CD4-positive, alpha-beta T cell treated with Interleukin-15 for 4 hours (primary cell): ENCODE data around the gene FOXO4.
"Not testable (repeated sequence)": the region's sequence is repeated elsewhere in the genome, so short reads cannot be mapped to it uniquely, and the experiment has no call there.

ENCODE experiments used
- DNase-seq: peaks from one replicate; pipeline ENCODE4 v3.0.0-alpha.2; 2020; ENCODE audit warnings: low spot score

Gene FOXO4

DNA sequence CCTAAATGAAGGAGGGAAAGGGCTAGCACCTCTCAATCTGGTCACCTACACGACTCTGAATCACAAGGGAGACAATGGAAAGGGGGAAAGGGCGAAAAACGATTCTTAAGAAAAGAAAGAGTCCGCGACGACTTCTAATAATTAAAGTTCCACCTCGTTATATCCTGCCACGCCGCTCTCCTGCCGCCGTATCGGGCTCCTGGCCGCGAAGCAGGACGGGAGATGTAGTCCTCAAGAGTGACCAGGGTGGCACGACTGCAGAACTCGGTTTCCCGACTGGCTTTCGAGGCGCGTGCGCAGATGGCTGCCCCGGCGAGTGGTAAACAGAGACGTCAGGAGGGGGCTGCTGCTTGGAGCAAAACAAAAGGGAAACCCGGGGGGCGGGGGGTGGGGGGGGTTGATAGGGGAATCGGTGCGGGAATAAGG lies at the start of gene FOXO4:
Gene FOXO4, plus strand, starts transcription at position 297 of the 426 bp plus-strand sequence. CDS start 678 bp downstream, outside the sequence.
- peak; percentile 89 for DNase-seq

- not testable (repeated sequence) for DNase-seq
Measured at GRCh38 chrX:71047891-71048290, 47.8 kb upstream of the FOXO4 start.

- no peak for DNase-seq
Measured at GRCh38 chrX:71052721-71053120, 42.9 kb upstream of the FOXO4 start.

GRCh38 chrX:71053217-71053621 lies 42.4 kb upstream of the FOXO4 start:
- no peak for DNase-seq

DNA sequence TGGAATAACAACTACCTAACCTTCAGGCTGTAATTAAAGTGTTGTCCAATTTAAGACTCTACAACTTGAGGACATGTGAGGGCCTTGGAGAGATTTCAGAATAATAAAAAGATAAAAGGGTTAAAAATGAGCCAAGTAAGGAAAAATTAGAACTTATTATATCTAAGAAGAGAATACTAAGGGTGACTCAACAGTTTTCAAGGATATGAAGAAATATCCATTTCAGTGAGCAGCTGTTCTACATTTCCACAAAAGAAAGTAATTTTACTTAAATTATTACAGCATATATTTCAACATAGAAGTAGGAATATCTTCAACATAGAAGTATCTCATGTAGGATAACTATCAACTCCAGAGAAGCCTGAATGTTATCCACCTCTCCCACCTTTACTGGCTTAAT lies 38.8 kb upstream of the FOXO4 start:
- no peak for DNase-seq

DNA sequence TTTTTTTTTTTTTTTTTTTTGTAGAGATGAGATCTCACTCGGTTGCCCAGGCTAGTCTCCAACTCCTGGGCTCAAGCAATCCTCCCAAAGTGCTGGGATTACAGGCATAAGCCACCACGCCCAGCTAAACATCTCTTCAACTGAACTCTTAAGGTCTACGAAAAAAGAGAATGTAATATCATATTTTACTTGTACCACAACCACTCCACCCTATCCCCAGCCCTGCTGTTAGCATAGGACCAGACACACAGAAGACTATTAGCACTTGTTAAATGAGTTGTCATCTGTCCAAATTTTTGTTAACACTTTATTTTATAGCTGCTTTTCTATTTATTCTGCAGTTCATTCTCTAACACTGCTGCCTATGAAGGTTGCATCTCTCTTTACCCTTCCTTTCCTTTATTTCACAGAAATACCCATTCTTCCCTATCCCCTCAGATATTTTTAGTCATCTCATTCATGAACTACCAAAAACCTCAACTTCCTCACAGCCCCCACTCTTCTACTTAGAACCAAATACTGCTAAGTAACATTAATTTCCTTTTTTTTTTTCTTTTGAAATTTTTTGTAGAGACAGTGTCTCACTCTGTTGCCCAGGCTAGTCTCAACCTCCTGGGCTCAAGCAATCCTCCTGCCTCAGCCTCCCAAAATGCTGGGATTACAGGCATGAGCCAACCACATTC lies 37.7 kb upstream of the FOXO4 start:
- no peak for DNase-seq

GRCh38 chrX:71060127-71060526 lies 35.5 kb upstream of the FOXO4 start:
- DNase-seq, result no peak

DNA sequence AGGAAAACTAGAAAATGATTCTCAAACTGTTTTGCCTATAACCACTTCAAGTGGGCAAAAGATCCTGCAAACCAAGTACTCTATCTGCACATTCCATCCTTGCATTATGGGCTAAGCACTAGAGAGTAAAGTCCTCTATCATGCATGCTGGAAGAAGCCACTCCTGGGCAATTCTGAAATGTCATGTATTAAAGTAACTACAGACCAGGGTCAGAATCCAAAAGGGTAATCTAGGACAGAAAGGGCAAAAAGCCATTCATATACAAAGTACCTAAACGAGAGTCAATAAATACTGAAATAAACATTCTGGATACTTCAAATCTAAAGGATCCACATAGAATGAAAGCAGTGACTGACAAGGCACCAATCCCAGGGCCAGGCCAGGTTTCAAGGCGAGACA lies 28.6 kb upstream of the FOXO4 start:
- DNase-seq, result no peak

DNA sequence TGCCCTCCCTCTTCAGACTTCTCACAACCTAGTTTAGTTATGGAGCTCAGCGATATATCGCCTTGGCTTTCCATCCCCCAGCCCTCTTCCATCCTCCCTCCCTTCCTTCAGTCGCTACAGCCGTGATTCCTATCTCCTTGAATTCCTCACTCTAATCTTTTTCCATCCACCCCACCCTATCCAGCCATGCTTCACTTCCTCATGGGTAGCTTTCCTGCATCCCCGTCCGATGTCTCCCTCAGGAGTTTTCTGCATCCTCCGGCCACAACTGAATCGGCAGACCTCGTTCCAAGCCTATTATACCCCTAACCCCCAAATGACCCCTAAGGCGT lies 28.0 kb upstream of the FOXO4 start:
- DNase-seq, result no peak

DNA sequence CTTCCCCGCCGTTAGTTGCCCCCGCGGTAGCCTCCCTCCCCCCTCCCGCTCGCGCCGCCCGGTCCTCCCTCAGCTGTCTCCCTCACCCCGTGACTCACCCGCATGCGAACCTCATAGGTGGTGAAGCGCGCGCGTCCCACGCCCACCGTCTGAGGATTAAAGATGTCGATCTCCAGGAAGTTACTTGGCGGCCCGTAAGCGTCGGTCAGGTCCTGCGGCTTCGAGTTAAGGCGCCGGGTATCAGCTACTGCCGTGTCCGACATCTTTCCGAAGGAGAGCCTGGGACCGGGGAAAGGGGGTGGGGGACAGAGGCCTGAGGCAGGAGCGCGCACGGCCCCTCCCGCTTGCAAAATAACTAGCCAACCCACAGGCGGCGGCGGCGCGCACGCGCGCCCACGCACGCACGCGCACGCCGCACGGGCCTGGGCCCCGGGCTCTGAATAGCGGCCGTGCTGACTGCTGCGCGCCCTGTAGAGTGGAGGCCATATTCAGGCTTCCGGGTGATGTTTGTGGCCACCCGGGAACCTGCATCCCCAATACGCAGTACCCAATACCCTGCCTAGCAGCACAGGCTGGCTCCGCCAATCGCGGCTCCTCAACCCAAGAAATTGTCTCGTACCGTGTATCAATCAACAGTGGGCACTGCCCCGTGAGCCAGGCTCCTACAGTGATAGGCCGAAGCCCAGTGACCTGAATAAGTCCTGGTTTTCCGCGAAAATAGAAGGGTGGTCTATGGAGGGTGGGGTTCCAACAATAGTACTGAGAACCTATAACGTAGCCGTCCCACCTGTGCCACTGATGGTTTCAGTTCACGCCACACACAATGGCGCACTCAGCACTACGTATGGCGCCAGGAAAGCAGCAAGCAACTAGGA lies 27.4 kb upstream of the FOXO4 start, which contains the start of gene SNX12:
Gene SNX12, minus strand, starts transcription at position 291 of the 875 bp plus-strand sequence. Its CDS starts 28 bp downstream, at position 263.
- DNase-seq, result peak; percentile 93

DNA sequence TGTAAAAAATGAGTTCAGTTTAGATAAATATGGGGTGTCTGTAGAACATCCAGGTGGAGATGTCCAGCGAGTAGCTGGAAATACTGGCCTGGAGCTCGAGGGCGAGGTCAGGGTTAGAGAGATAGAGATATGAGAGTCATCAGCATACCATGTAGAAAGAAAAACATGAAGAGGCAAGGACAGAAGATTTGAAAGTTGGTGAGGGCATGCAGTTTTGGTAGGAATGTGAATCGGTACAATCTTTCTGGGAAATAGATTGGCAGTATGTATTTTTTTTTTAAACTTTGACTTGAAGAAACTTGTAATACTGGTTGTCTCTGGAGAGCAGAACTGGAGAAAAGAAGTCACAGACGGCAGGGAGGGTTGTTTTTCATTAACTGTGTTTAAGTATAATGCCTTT lies 25.1 kb upstream of the FOXO4 start:
- no peak for DNase-seq

DNA sequence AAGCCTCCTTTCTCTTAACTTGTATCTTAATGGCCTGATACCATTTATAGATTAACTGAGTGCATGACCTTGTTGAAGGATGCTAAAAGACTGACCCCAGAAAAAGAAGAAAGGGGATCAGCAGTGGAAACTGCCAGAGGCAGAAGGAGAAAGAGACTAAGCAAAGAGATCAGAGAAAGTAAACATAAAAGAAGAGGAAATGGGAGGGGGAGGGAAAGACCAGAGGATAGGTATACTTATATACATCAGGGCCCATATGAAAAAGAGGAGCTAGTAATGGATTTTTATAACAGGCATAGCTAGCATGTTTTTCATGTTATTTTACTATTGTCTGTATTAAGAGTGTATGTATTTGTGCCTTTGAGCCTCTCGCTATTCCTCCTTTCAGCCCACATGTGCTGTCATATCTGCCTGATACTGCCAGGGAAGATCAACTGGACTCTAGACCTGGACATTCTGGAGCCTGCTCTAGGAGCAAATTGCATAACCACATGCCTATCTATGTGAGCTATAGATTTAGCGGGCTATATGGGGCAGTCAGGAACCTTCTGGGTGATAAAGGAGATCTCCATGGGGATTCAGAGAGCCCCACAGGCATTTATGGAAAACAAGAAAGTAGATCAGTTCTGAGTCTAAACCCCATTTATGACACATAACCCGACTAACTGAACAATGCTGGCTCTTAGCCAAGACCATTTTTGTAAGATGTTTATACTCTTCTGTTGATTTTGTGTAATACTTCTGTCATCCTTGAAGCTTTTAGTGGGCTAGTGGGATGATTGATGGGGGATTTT lies 14.1 kb upstream of the FOXO4 start:
- DNase-seq, result no peak

DNA sequence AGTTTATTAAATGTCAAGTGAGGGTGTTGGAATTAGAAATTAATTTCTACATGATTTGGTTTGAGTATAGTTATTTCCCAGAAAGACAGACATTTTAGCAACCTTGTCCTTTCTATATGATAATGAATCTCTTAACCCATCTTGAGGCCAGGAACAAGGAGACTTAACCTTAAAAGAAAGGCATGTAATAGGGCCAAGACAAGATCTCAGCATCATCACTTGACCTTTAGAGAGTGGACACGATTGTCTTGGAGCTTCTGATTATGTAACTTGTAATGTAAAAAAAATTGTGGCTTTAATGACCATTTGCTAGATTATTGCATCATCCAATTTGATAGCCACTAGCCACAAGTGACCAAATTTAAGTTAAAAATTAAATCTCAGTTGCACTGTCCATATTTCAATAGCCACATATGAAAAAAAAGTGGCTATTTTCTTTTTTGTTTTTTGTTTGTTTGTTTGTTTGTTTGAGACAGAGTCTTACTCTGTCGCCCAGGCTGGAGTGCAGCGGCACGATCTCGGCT lies 13.5 kb upstream of the FOXO4 start:
- no peak for DNase-seq

DNA sequence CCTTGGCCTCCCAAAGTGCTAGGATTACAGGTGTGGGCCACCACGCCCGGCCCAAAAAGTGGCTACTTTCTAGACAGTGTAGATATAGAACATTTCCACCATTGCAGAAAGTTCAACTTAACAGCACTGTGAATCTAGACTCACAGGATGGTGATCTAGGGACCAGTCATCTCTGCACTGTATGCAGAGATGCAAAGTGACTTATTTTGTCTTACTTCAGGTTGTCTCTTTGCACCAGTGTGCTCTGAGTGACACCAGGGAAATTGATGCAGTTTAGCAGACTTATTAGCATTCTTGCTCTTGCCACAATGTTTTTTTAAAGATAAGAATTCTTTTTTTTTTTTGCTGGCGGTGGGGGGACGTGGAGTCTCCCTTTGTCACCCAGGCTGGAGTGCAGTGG lies 12.8 kb upstream of the FOXO4 start:
- no peak for DNase-seq

GRCh38 chrX:71085900-71086299 lies 9.8 kb upstream of the FOXO4 start:
- no peak for DNase-seq

GRCh38 chrX:71091263-71091662 lies 4.4 kb upstream of the FOXO4 start:
- no peak for DNase-seq

- DNase-seq, result no peak
Measured at GRCh38 chrX:71095033-71095432, 618 bp upstream of the FOXO4 start.

- peak; percentile 59 for DNase-seq
Measured at GRCh38 chrX:71095981-71096759, 519 bp downstream of the FOXO4 start.

DNA sequence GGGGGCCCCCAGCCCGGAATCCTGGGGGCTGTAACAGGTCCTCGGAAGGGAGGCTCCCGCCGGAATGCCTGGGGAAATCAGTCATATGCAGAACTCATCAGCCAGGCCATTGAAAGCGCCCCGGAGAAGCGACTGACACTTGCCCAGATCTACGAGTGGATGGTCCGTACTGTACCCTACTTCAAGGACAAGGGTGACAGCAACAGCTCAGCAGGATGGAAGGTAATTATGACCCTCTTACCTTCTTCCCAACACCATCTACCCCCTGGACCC lies 1.0 kb downstream of the FOXO4 start:
- no peak for DNase-seq

GRCh38 chrX:71098302-71098701 lies 2.7 kb downstream of the FOXO4 start:
- peak; percentile 77 for DNase-seq

DNA sequence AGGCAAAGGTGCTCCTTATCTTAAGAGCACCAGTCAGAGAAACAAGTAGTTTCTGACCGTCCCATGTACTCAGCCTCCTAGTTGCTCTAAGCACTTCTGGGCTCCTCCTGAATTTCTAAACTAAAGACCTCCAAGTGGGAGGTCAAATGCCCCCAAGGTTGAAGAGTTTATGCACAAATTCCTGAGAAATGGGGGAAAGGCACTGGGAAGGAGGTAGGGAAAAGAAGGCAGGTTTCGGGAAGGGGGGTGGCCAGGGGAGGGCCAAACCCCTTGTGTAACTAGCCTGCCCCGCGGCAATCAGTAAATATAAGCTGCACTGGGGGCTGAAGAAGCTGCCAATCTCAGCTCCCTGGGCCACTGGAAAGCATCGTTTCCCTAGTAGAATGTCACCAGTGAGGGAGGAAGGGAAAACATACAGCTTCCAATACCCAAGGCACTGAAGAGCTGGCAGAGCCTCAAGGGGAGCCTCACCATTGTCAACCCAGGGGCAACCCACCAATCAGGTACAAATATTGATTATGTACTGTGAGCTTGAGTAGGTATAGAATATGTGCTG lies 3.4 kb downstream of the FOXO4 start:
- DNase-seq, result no peak
